Endothelial cell of umbilical vein (primary cell): ENCODE data around the gene NPNT. TPM values are rescaled to one million over a fixed set of nuclear protein-coding genes. Genes with fewer than 3 reads are reported as not detected.
"Not testable (repeated sequence)": the region's sequence is repeated elsewhere in the genome, so short reads cannot be mapped to it uniquely, and the experiment has no call there.

Experiments
- BruUV-seq: library from RNA; stranded (reverse); fragments of 400-500 nt; replicated peaks from 2 replicates; lab custom pipeline; 2021; lab: Mats Ljungman, UMichigan
- CTCF ChIA-PET: fragments of 300-600, 350-600 bp; sonication (Branson Sonifier 250); formaldehyde crosslinking; loops from one replicate; lab custom pipeline; 2021; ENCODE audit warnings: antibody characterized with exemption, inconsistent platforms; lab: Charles Lee
- POLR2A ChIA-PET: fragments of 300-600, 350-600 bp; sonication (Branson Sonifier 250); formaldehyde crosslinking; loops from one replicate; lab custom pipeline; 2021; ENCODE audit warnings: antibody characterized with exemption, inconsistent platforms; lab: Charles Lee
- DNase-seq: peaks from one replicate; pipeline ENCODE4 v3.0.0-alpha.2; 2011; ENCODE audit warnings: low read depth, low spot score
- FAIRE-seq: peaks from 2 replicates; lab custom pipeline; 2011; peaks lifted over from hg19 to GRCh38; lab: Jason Lieb, UNC
- H2AFZ ChIP-seq: 2 replicates; pipeline ENCODE4 v1.6.0; 2012; ENCODE audit warnings: low read depth, low read length, control low read depth, inconsistent platforms
- H3K27ac ChIP-seq: 2 replicates; pipeline ENCODE4 v1.5.1; 2011; ENCODE audit warnings: low read depth, mild to moderate bottlenecking, control low read depth, low read length, moderate library complexity; ENCODE audit not compliant: insufficient read depth
- H3K27me3 ChIP-seq, 2 experiments: 2 replicates each; pipeline versions ENCODE4 v1.6.0 to v1.6.1; 2011; ENCODE audit warnings: low read length in 2 of 2, mixed read lengths in 1 of 2; ENCODE audit not compliant: control insufficient read depth in 2 of 2, insufficient read depth in 2 of 2
- H3K36me3 ChIP-seq, 2 experiments: 2 replicates in 1 of 2; 3 replicates in 1 of 2; pipeline ENCODE4 v1.5.1; 2011; ENCODE audit warnings: low read length in 2 of 2, mild to moderate bottlenecking in 1 of 2, moderate library complexity in 1 of 2; ENCODE audit not compliant: control insufficient read depth in 2 of 2, insufficient read depth in 2 of 2; ENCODE audit errors: extremely low read depth in 1 of 2
- H3K4me1 ChIP-seq: 3 replicates; pipeline ENCODE4 v1.5.1; 2011; ENCODE audit warnings: mild to moderate bottlenecking, low read length; ENCODE audit not compliant: control insufficient read depth, insufficient read depth; ENCODE audit errors: extremely low read depth
- H3K4me2 ChIP-seq: 2 replicates; pipeline ENCODE4 v1.6.1; 2011; ENCODE audit warnings: low read length, control low read depth, mixed read lengths; ENCODE audit not compliant: insufficient read depth
- H3K4me3 ChIP-seq, 3 experiments: fragments of 200-600 bp in 1 of 3; sonication (generic), shearing (Covaris generic) in 1 of 3; replicated peaks in 1 of 3; 2 replicates each; pipeline ENCODE4 v1.5.1; 2011 to 2016; ENCODE audit warnings: control low read depth in 3 of 3, low read length in 3 of 3, mild to moderate bottlenecking in 2 of 3, inconsistent platforms in 1 of 3, low read depth in 1 of 3, moderate library complexity in 1 of 3; ENCODE audit not compliant: insufficient read depth in 1 of 3
- H3K79me2 ChIP-seq: 2 replicates; pipeline ENCODE4 v1.6.0; 2012; ENCODE audit warnings: low read length, inconsistent platforms; ENCODE audit not compliant: control insufficient read depth, insufficient read depth
- H3K9ac ChIP-seq: replicated peaks from 2 replicates; pipeline ENCODE3; 2011; ENCODE audit warnings: low read length, control low read depth; ENCODE audit not compliant: insufficient read depth; ENCODE audit errors: extremely low read depth
- H3K9me1 ChIP-seq: replicated peaks from 3 replicates; pipeline ENCODE4 v1.6.0; 2011; ENCODE audit warnings: mild to moderate bottlenecking, low read length; ENCODE audit not compliant: control insufficient read depth, insufficient read depth; ENCODE audit errors: extremely low read depth
- H3K9me3 ChIP-seq: replicated peaks from 2 replicates; pipeline ENCODE4 v1.5.1; 2012; ENCODE audit warnings: low read length, inconsistent platforms; ENCODE audit not compliant: control insufficient read depth, insufficient read depth
- H4K20me1 ChIP-seq: replicated peaks from 2 replicates; pipeline ENCODE3; 2011; ENCODE audit warnings: mild to moderate bottlenecking, low read length; ENCODE audit not compliant: control insufficient read depth, insufficient read depth; ENCODE audit errors: extremely low read depth
- EZH2 ChIP-seq: IDR thresholded peaks from 2 replicates; pipeline ENCODE4 v1.6.1; 2012; ENCODE audit warnings: borderline replicate concordance, low read depth, mild to moderate bottlenecking, moderate library complexity, low read length, inconsistent platforms; ENCODE audit not compliant: severe bottlenecking
- FOS ChIP-seq: IDR thresholded peaks from 2 replicates; pipeline ENCODE4 v1.6.1; 2011; ENCODE audit warnings: mild to moderate bottlenecking, low read length, moderate library complexity, borderline replicate concordance; ENCODE audit not compliant: insufficient read depth
- GATA2 ChIP-seq: IDR thresholded peaks from 2 replicates; pipeline ENCODE4 v1.7.0; 2011; ENCODE audit warnings: low read depth, mild to moderate bottlenecking, moderate library complexity, mixed read lengths, low read length; ENCODE audit not compliant: insufficient read length, insufficient read depth
- JUN ChIP-seq: IDR thresholded peaks from 2 replicates; pipeline ENCODE4 v1.6.1; 2011; ENCODE audit warnings: borderline replicate concordance, low read depth; ENCODE audit not compliant: insufficient read length, insufficient read depth
- MAX ChIP-seq: IDR thresholded peaks from 2 replicates; pipeline ENCODE4 v1.6.1; 2011; ENCODE audit not compliant: insufficient read depth, insufficient read length
- MYC ChIP-seq: IDR thresholded peaks from one replicate; pipeline ENCODE4 v1.6.1; 2011; ENCODE audit warnings: mild to moderate bottlenecking, low read depth, low read length
- POLR2A ChIP-seq: IDR thresholded peaks from 2 replicates; pipeline ENCODE4 v1.6.1; 2012; ENCODE audit warnings: low read depth, mild to moderate bottlenecking, control low read depth, low read length
- POLR2AphosphoS5 ChIP-seq: IDR thresholded peaks from 2 replicates; pipeline ENCODE4 v1.6.1; 2012; ENCODE audit warnings: low read depth, mild to moderate bottlenecking, control low read depth, low read length, moderate library complexity; ENCODE audit not compliant: insufficient read depth
- dilution Hi-C: fragments of 300-500 bp; cut with MboI; formaldehyde crosslinking; loops from one replicate; pipeline ENCODE4 v1.15.0; 2019; ENCODE audit warnings: low sequenced_read_pairs; ENCODE audit not compliant: extremely low pct_ligation_motif_present
- intact Hi-C: fragments of 100-400 bp; cut with micrococcal nuclease; formaldehyde crosslinking; loops from one replicate; pipeline ENCODE4 v1.10.0; 2022
- polyA plus RNA-seq, 4 experiments: library from polyadenylated mRNA; depleted of rRNA in 3 of 4; stranded (reverse) in 3 of 4; unstranded in 1 of 4; fragments of >200 nt; gene quantifications; 2 replicates each; pipeline versions ENCODE4 v1.2.1 to v1.2.3, GENCODE V29; 2011 to 2012; ENCODE audit warnings: missing spikeins in 1 of 4
- total RNA-seq: library from RNA; stranded (reverse); gene quantifications from 2 replicates; pipeline ENCODE4 v1.2.3, GENCODE V29; 2021
- TF ChIP-seq, protein P1 (sequence below), 2 donors: IDR thresholded peaks; 1 replicate in 1 of 2; 2 replicates in 1 of 2; pipeline ENCODE4 v1.5.1; 2011; ENCODE audit warnings: low read length in 2 of 2, mild to moderate bottlenecking in 2 of 2, moderate library complexity in 2 of 2, control low read depth in 1 of 2, inconsistent platforms in 1 of 2, low read depth in 1 of 2; ENCODE audit not compliant: insufficient read depth in 1 of 2; ENCODE audit errors: extremely low read depth in 1 of 2

The NPNT gene
- total and polyA plus RNA-seq, 2 donors (not counting 3 experiments of a cell fraction or from before 2014, with no cell fraction given) = not detected

DNA sequence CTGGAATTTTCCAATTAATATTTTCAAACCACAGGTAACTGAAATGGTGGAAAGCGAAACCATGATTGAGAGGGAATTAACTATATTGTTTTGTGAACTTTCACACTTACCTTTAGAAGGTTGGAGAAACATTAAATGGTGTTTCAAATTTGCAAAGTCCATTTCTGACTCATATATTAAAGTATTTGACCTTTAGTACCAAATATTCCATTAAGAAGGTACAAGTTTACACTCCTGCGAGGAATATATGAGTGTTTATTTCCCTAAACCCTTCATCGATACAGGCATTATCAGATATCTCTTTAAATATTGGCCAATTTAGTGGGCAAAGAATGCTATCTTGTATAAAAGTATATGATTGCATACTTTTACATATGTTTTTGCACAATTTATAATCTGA is 44.1 kb upstream of the NPNT start:
- no TSS peak for BruUV-seq
- H3K9ac ChIP-seq = no peak overlapping the region
- dilution Hi-C loops = no loop called here

GRCh38 chr4:105852230-105852629 is 43.0 kb upstream of the NPNT start:
- DNase-seq, dilution Hi-C loops, H3K27ac ChIP-seq, H3K9me1 ChIP-seq, H3K79me2 ChIP-seq, BruUV-seq, H3K4me2 ChIP-seq, POLR2A ChIA-PET, H4K20me1 ChIP-seq, intact Hi-C loops, H3K27me3 ChIP-seq, H3K36me3 ChIP-seq, H3K9ac ChIP-seq, H3K9me3 ChIP-seq, H2AFZ ChIP-seq, H3K4me3 ChIP-seq, FAIRE-seq, CTCF ChIA-PET, H3K4me1 ChIP-seq: not testable (repeated sequence)

More for the DNA sequence above, 44.1 kb upstream of the NPNT start:
- Histone ChIP-seq H3K27ac (no peak overlapping the region), H3K27me3 (no peaks in the 10 kb centered on the region), H3K9me1 (no peaks in the 10 kb centered on the region), H4K20me1 (no peaks in the 10 kb centered on the region), H3K79me2 (no peaks in the 10 kb centered on the region), H3K4me2 (no peak overlapping the region), H3K36me3 (no peaks in the 10 kb centered on the region), H3K4me1 (no peaks in the 10 kb centered on the region), H3K9me3 (no peaks in the 10 kb centered on the region), H3K4me3 (no peak overlapping the region), H2AFZ (no peak overlapping the region)
- no peak for FAIRE-seq
- DNase-seq = no peak
- intact Hi-C loops = no loop called here
- TF ChIP-seq MYC = no peak
- no peak for TF ChIP-seq JUN
- no peak for TF ChIP-seq POLR2AphosphoS5
- TF ChIP-seq, protein P1, sequence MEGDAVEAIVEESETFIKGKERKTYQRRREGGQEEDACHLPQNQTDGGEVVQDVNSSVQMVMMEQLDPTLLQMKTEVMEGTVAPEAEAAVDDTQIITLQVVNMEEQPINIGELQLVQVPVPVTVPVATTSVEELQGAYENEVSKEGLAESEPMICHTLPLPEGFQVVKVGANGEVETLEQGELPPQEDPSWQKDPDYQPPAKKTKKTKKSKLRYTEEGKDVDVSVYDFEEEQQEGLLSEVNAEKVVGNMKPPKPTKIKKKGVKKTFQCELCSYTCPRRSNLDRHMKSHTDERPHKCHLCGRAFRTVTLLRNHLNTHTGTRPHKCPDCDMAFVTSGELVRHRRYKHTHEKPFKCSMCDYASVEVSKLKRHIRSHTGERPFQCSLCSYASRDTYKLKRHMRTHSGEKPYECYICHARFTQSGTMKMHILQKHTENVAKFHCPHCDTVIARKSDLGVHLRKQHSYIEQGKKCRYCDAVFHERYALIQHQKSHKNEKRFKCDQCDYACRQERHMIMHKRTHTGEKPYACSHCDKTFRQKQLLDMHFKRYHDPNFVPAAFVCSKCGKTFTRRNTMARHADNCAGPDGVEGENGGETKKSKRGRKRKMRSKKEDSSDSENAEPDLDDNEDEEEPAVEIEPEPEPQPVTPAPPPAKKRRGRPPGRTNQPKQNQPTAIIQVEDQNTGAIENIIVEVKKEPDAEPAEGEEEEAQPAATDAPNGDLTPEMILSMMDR (IDR thresholded peaks at IDR 0.05; ENCODE audit: extremely low read depth in 1 of 2, insufficient read depth in 1 of 2, low read depth in 1 of 2, low read length in 2 of 2) = no peak
- TF ChIP-seq MAX = no peak
- TF ChIP-seq EZH2 = no peak
- TF ChIP-seq FOS = no peak
- TF ChIP-seq GATA2 = no peak
- TF ChIP-seq POLR2A = no peak
- CTCF ChIA-PET = no interaction called here
- POLR2A ChIA-PET = no interaction called here
